Measurements from ENCODE around the gene NOL3.

GRCh38 chr16:67212766-67213165 lies 42.4 kb downstream of the NOL3 start:
- TF ChIP-seq CTCF (conservative IDR thresholded peaks at IDR 0.05; ENCODE audit: low read depth, low read length): no peak
- TF ChIP-seq POLR2A (IDR thresholded peaks at IDR 0.05; ENCODE audit: low read depth, low read length): no peak
- TF ChIP-seq NFE2L2 (IDR thresholded peaks at IDR 0.05; ENCODE audit: low read depth, low read length): no peak
- TF ChIP-seq BHLHE40 (IDR thresholded peaks at IDR 0.05; ENCODE audit: low read depth, low read length): no peak
- TF ChIP-seq MXI1 (IDR thresholded peaks at IDR 0.05; ENCODE audit: borderline replicate concordance, low read depth, low read length): no peak
